Activated T-helper 17 cell treated with anti-CD3 and anti-CD28 coated beads, Interleukin-2, amount 50 U/mL, for 72 hours (primary cell): Measurements from ENCODE around the gene NTN4. TPM values are rescaled to one million over a fixed set of nuclear protein-coding genes. Genes with fewer than 3 reads are reported as not detected.

ENCODE experiments used
- ATAC-seq: fragments of 150-1000 bp; cut with Tn5 transposase; replicated peaks from 2 replicates; pipeline ENCODE4 v1.10.0; 2021; ENCODE audit warnings: mild to moderate bottlenecking, moderate library complexity
- H3K27ac Mint-ChIP-seq: one replicate; pipeline ENCODE4 v1.8.0; 2022; ENCODE audit warnings: mixed read lengths
- H3K27me3 Mint-ChIP-seq: one replicate; pipeline ENCODE4 v1.8.0; 2022; ENCODE audit warnings: mixed read lengths
- H3K36me3 Mint-ChIP-seq: one replicate; pipeline ENCODE4 v1.8.0; 2022; ENCODE audit warnings: low read depth, mild to moderate bottlenecking, mixed read lengths
- H3K4me1 Mint-ChIP-seq: one replicate; pipeline ENCODE4 v1.8.0; 2022; ENCODE audit warnings: mixed read lengths
- H3K4me3 Mint-ChIP-seq: one replicate; pipeline ENCODE4 v1.8.0; 2022; ENCODE audit warnings: mild to moderate bottlenecking, mixed read lengths
- H3K9me3 Mint-ChIP-seq: one replicate; pipeline ENCODE4 v1.8.0; 2022; ENCODE audit warnings: mixed read lengths
- total RNA-seq, 2 donors: library from RNA; stranded (reverse); gene quantifications; one replicate each; pipeline ENCODE4 v1.2.3, GENCODE V29; 2022

NTN4 gene
- total RNA-seq, 2 donors from 2014 or later = 0.06 to 0.34 TPM

GRCh38 chr12:95718772-95719171 lies 71.8 kb downstream of the NTN4 start:
- ATAC-seq = no peak
- Mint-ChIP-seq H3K36me3 (no peaks in the 10 kb centered on the region), H3K9me3 (no peaks in the 10 kb centered on the region), H3K27me3 (no peaks in the 10 kb centered on the region), H3K4me1 (no peaks in the 10 kb centered on the region), H3K27ac (no peak overlapping the region), H3K4me3 (no peak overlapping the region)

DNA sequence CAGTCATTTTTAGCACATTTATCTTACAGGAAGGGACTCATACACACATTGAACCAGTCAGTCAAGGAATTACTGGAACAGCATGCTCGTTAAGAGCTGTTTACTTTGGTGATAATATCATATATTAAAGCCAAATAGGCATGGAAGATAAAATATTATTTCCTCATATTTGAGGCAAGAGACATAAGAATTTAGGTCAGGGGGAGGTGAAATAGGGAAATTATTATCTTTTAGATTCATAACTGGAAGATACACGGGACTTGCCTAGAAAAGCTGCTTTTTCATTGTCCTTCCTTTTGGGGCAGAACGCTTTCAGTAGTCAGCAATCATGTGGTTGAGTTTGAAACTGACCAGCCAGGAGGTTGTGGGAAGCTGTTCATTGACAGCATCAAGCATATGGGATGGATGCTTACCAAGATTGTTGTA lies 72.5 kb downstream of the NTN4 start:
- no peak for ATAC-seq
- no peaks in the 10 kb centered on the region for H3K4me1 Mint-ChIP-seq
- no peak overlapping the region for H3K4me3 Mint-ChIP-seq

GRCh38 chr12:95717316-95717928 lies 73.1 kb downstream of the NTN4 start:
- Mint-ChIP-seq H3K4me1 (no peaks in the 10 kb centered on the region), H3K27me3 (no peaks in the 10 kb centered on the region), H3K36me3 (no peaks in the 10 kb centered on the region), H3K27ac (no peak overlapping the region), H3K9me3 (no peaks in the 10 kb centered on the region), H3K4me3 (no peak overlapping the region)
- no peak for ATAC-seq

More for the DNA sequence above, 72.5 kb downstream of the NTN4 start:
- no peaks in the 10 kb centered on the region for H3K27me3 Mint-ChIP-seq
- no peaks in the 10 kb centered on the region for H3K9me3 Mint-ChIP-seq
- H3K36me3 Mint-ChIP-seq = no peaks in the 10 kb centered on the region
- no peak overlapping the region for H3K27ac Mint-ChIP-seq

GRCh38 chr12:95715177-95715576 lies 75.4 kb downstream of the NTN4 start:
- Mint-ChIP-seq H3K4me1 (no peaks in the 10 kb centered on the region), H3K27ac (no peak overlapping the region), H3K9me3 (no peaks in the 10 kb centered on the region), H3K36me3 (no peaks in the 10 kb centered on the region), H3K4me3 (no peak overlapping the region), H3K27me3 (no peaks in the 10 kb centered on the region)
- ATAC-seq = no peak

- no peak overlapping the region for H3K27ac Mint-ChIP-seq
These were observed 78.3 kb downstream of the NTN4 start for GRCh38 chr12:95712269-95712668.

DNA sequence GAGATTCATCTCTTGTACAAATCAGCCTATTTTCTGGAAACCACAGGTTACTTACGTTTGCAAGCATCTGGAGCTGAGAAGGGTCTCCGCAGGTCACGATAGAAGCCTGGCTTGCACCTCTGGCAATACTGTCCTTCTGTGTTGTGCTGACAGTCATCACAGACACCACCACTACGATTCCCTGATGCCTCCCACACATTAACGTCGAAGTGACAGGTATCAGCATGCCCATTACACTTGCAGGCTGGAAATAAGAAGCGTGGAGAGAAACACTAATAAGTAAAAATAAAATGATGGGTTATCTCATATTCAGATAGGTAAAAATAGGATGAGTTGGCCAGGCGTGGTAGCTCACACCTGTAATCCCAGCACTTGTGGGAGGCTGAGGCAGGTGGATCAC lies 80.2 kb downstream of the NTN4 start:
- ATAC-seq = no peak
- Mint-ChIP-seq H3K27ac (no peak overlapping the region), H3K36me3 (no peaks in the 10 kb centered on the region), H3K4me3 (no peak overlapping the region), H3K4me1 (no peaks in the 10 kb centered on the region), H3K27me3 (no peaks in the 10 kb centered on the region), H3K9me3 (no peaks in the 10 kb centered on the region)

More at GRCh38 chr12:95712269-95712668, 78.3 kb downstream of the NTN4 start:
- no peak overlapping the region for H3K4me3 Mint-ChIP-seq
- H3K27me3 Mint-ChIP-seq = no peaks in the 10 kb centered on the region
- ATAC-seq = no peak
- H3K4me1 Mint-ChIP-seq = no peaks in the 10 kb centered on the region
- H3K9me3 Mint-ChIP-seq = no peaks in the 10 kb centered on the region
- H3K36me3 Mint-ChIP-seq = no peaks in the 10 kb centered on the region

- Mint-ChIP-seq H3K27ac (no peak overlapping the region), H3K36me3 (no peaks in the 10 kb centered on the region), H3K4me1 (no peaks in the 10 kb centered on the region), H3K27me3 (no peaks in the 10 kb centered on the region), H3K4me3 (no peak overlapping the region), H3K9me3 (no peaks in the 10 kb centered on the region)
- no peak for ATAC-seq
These were observed 81.4 kb downstream of the NTN4 start for GRCh38 chr12:95709152-95709551.

DNA sequence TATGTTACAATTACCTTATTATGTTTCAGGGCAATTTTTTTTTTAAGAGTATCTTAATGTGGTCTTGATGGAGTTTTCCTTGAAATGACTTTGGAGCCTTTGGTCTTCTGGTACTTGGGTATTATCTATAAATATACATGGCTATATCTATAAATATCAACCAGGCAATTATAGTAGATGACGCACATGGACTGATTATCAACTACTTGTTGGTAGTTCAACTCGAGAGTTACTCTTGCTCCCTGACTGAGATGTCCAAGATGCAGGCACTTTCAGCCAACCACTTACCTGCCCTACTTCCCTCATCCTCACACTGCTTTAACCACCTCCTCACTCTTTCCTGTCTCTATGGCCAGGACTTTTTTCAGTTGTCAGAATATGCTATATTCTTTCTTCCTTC lies 85.4 kb downstream of the NTN4 start:
- Mint-ChIP-seq H3K4me3 (no peak overlapping the region), H3K27me3 (peaks cover 6% of the 10 kb centered on the region), H3K27ac (no peak overlapping the region), H3K4me1 (no peaks in the 10 kb centered on the region), H3K9me3 (no peaks in the 10 kb centered on the region), H3K36me3 (peaks cover 5% of the 10 kb centered on the region)
- no peak for ATAC-seq

- Mint-ChIP-seq H3K9me3 (no peaks in the 10 kb centered on the region), H3K4me1 (peaks cover 3% of the 10 kb centered on the region), H3K27ac (no peak overlapping the region)
These were observed 86.6 kb downstream of the NTN4 start for GRCh38 chr12:95703986-95704385.

DNA sequence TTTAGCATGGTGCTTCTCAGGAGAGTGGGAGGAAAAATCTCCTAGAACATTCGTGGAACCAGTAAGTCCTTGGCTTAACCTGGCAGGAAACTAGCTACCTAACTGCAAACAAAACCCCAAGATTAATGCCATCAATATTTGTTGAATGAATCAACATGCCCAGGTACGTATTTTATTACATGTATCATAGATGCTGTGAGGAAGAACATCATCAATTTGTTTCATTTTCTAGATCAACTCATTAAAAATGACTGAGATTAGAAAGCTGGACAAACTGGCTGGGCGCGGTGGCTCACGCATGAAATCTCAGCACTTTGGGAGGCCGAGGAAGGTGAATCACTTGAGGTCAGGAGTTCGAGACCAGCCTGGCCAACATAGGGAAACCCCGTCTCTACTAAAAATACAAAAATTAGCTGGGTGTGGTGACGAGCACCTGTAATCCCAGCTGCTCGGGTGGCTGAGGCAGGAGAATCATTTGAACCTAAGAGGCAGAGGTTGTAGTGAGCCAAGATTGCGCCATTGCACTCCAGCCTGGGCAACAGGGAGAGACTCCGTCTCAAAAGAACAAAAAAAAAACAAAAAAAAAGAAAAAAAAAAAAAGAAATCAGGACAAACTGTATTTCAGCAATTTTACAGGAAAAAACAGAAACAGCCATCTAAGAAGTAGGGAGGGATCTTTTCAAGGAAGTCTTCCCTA lies 88.7 kb downstream of the NTN4 start:
- ATAC-seq = no peak

More at GRCh38 chr12:95703986-95704385, 86.6 kb downstream of the NTN4 start:
- Mint-ChIP-seq H3K4me3 (no peak overlapping the region), H3K27me3 (peaks cover 6% of the 10 kb centered on the region), H3K36me3 (peaks cover 5% of the 10 kb centered on the region)
- no peak for ATAC-seq

GRCh38 chr12:95701275-95701674 lies 89.3 kb downstream of the NTN4 start:
- Mint-ChIP-seq H3K27ac (no peak overlapping the region), H3K9me3 (no peaks in the 10 kb centered on the region), H3K36me3 (peaks cover 5% of the 10 kb centered on the region), H3K4me3 (no peak overlapping the region), H3K4me1 (peaks cover 3% of the 10 kb centered on the region), H3K27me3 (peaks cover 6% of the 10 kb centered on the region)
- ATAC-seq = no peak

More for the DNA sequence above, 88.7 kb downstream of the NTN4 start:
- Mint-ChIP-seq H3K9me3 (no peaks in the 10 kb centered on the region), H3K27me3 (peaks cover 6% of the 10 kb centered on the region), H3K4me3 (no peak overlapping the region), H3K27ac (no peak overlapping the region), H3K4me1 (peaks cover 3% of the 10 kb centered on the region), H3K36me3 (peaks cover 5% of the 10 kb centered on the region)

DNA sequence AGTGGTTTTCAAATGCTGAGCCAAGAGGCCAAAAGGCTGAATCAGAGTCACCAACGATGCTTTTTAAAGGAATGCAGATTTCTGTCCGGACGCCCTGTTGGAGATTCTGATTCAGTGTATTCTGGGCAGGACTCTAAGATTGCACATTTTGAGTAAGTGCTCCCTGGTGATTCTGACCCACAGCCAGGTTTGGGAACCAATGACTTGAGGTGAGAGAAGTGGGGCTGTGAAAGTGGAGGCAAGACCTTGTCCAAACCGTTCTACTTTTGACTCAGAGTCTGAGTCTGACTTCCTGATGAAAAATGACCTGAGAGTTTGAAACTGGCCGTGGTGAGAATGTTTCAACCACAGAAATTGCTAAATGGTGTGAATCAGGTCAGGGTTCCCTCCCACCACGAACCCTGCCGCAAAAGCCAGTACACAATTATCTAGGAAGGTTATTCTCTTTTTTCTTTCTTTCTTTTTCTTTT lies 90.2 kb downstream of the NTN4 start:
- Mint-ChIP-seq H3K27me3 (peaks cover 6% of the 10 kb centered on the region), H3K36me3 (peaks cover 5% of the 10 kb centered on the region), H3K9me3 (no peaks in the 10 kb centered on the region), H3K4me1 (peaks cover 3% of the 10 kb centered on the region), H3K4me3 (no peak overlapping the region), H3K27ac (peak overlapping the region; percentile 34)
- peak; percentile 96 for ATAC-seq

DNA sequence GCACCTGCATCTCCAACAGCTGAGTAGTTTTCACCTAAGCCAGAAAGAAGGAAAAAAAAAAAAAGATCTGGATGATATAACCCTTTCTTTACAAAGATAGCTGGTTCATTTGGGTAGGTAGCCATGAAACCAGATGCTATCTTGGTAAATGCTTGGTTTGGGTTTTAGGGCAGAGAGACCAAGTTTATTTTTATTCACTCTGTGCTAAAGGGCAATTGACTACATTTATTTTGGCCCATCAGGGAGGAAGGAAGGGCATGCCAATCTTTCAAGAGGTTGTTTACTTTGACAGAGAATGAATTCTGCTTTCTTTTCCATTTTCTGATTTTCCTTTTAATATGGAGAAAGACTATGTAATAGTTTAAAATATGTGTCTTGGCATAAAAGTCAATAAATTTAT lies 91.0 kb downstream of the NTN4 start:
- H3K27ac Mint-ChIP-seq = peak overlapping the region; percentile 21
- H3K36me3 Mint-ChIP-seq = peaks cover 5% of the 10 kb centered on the region
- no peak for ATAC-seq
- H3K4me1 Mint-ChIP-seq = peaks cover 3% of the 10 kb centered on the region
- no peaks in the 10 kb centered on the region for H3K9me3 Mint-ChIP-seq
- H3K4me3 Mint-ChIP-seq = no peak overlapping the region
- H3K27me3 Mint-ChIP-seq = peaks cover 6% of the 10 kb centered on the region

DNA sequence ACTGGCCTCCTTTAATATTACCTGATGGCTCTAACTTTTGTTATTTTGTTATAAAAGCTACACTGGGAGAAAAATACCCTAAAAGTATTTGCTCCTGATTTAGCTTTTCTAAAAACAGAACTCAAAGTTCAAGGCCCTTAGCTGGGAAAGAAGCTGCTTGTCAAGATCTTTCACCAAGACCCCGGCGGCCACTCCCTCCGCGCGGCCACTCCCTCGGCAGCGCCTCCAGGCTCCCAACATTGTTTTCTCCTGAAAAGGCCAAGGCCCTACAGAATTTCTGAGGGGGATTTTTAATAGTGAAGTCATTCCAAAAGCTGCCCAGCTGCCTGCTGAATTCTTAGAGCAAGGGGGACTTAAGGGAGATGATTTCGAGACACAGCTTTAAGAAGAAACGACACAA lies 96.4 kb downstream of the NTN4 start:
- Mint-ChIP-seq H3K4me3 (no peak overlapping the region), H3K36me3 (no peaks in the 10 kb centered on the region), H3K27me3 (no peaks in the 10 kb centered on the region), H3K4me1 (peaks cover 1% of the 10 kb centered on the region), H3K9me3 (no peaks in the 10 kb centered on the region), H3K27ac (no peak overlapping the region)
- no peak for ATAC-seq

DNA sequence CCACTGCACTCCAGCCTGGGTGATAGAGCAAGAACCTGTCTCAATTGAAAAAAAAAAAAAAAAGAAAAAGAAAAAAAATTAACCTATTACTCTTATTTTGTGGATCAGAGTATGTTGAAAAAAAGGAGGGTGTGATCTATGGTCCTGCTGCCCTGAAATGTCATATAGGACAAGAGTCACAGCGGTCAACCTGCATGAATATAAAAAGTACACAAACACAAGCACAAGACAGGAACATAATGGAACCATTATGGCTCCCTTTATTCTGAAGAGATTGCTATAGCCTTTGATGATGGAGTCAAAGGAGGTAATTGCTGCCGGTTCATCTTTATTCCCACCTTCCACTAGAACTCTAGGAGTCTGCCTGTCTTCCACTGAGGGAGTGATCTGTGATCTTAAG lies 96.9 kb downstream of the NTN4 start:
- ATAC-seq = no peak
- Mint-ChIP-seq H3K27ac (no peak overlapping the region), H3K36me3 (no peaks in the 10 kb centered on the region), H3K9me3 (no peaks in the 10 kb centered on the region), H3K4me1 (no peaks in the 10 kb centered on the region), H3K4me3 (no peak overlapping the region), H3K27me3 (no peaks in the 10 kb centered on the region)
